ENCODE measurements around the gene SHLD2.

Gene SHLD2

GRCh38 chr10:87054373-87055295 is 40.4 kb upstream of the SHLD2 start:
- Histone ChIP-seq H4K91ac (ENCODE audit: low read depth, low read length) (no peak overlapping the region), H3K79me2 (ENCODE audit: control insufficient read depth, insufficient read depth, low read length, poor library complexity) (no peaks in the 10 kb centered on the region), H2AFZ (ENCODE audit: insufficient read depth, low read length, poor library complexity) (no peak overlapping the region), H3K4me3 (ENCODE audit: low read depth, low read length) (no peak overlapping the region), H3K36me3 (ENCODE audit: control insufficient read depth in 1 of 2, insufficient read depth in 2 of 2, low read length in 2 of 2) (peaks cover 20 to 27% of the 10 kb centered on the region in 2 experiments), H2AK5ac (ENCODE audit: low read length) (no peak overlapping the region), H2BK5ac (ENCODE audit: low read depth, low read length, poor library complexity) (no peak overlapping the region), H4K12ac (ENCODE audit: low read depth, low read length) (no peak overlapping the region), H4K8ac (ENCODE audit: low read depth, low read length) (no peak overlapping the region), H3K9me3 (ENCODE audit: insufficient read depth, low read depth, low read length) (no peaks in the 10 kb centered on the region), H3K9ac (ENCODE audit: low read length) (no peak overlapping the region), H3K18ac (ENCODE audit: low read length) (no peak overlapping the region), H2BK120ac (ENCODE audit: insufficient read depth, low read length, poor library complexity) (no peak overlapping the region), H3K27me3 (ENCODE audit: insufficient read depth, low read length) (no peaks in the 10 kb centered on the region), H3K27ac (ENCODE audit: low read depth, low read length) (no peak overlapping the region), H3K14ac (ENCODE audit: low read length) (no peak overlapping the region), H3K4me1 (ENCODE audit: control insufficient read depth in 1 of 2, insufficient read depth in 2 of 2, low read length in 2 of 2) (no peaks in the 10 kb centered on the region), H3K79me1 (ENCODE audit: low read length) (no peaks in the 10 kb centered on the region), H3K23ac (ENCODE audit: low read length) (no peak overlapping the region), H3K4me2 (ENCODE audit: low read length) (no peak overlapping the region), H2BK12ac (ENCODE audit: low read length) (no peak overlapping the region), H3K4ac (ENCODE audit: low read depth, low read length) (no peak overlapping the region)
- WGBS (ENCODE audit: extremely low coverage, insufficient coverage, insufficient read length) = no CpG with 5 or more reads among the region's 7 CpGs
- peak; percentile 74 to 85 for DNase-seq

- DNase-seq = no peak
- no CpG with 5 or more reads among the region's 1 CpG for WGBS (ENCODE audit: extremely low coverage, insufficient coverage, insufficient read length)
- Histone ChIP-seq H3K4ac (ENCODE audit: low read depth, low read length) (no peak overlapping the region), H3K79me1 (ENCODE audit: low read length) (no peaks in the 10 kb centered on the region), H3K9me3 (ENCODE audit: insufficient read depth, low read depth, low read length) (no peaks in the 10 kb centered on the region), H4K8ac (ENCODE audit: low read depth, low read length) (no peak overlapping the region), H2BK120ac (ENCODE audit: insufficient read depth, low read length, poor library complexity) (no peak overlapping the region), H3K27ac (ENCODE audit: low read depth, low read length) (no peak overlapping the region), H4K91ac (ENCODE audit: low read depth, low read length) (no peak overlapping the region), H3K9ac (ENCODE audit: low read length) (no peak overlapping the region), H3K18ac (ENCODE audit: low read length) (no peak overlapping the region), H4K12ac (ENCODE audit: low read depth, low read length) (no peak overlapping the region), H3K4me3 (ENCODE audit: low read depth, low read length) (no peak overlapping the region), H3K4me2 (ENCODE audit: low read length) (no peak overlapping the region), H3K4me1 (ENCODE audit: control insufficient read depth in 1 of 2, insufficient read depth in 2 of 2, low read length in 2 of 2) (no peaks in the 10 kb centered on the region), H3K23ac (ENCODE audit: low read length) (no peak overlapping the region), H2AFZ (ENCODE audit: insufficient read depth, low read length, poor library complexity) (no peak overlapping the region), H3K27me3 (ENCODE audit: insufficient read depth, low read length) (no peaks in the 10 kb centered on the region), H2BK12ac (ENCODE audit: low read length) (no peak overlapping the region), H2AK5ac (ENCODE audit: low read length) (no peak overlapping the region), H3K36me3 (ENCODE audit: control insufficient read depth in 1 of 2, insufficient read depth in 2 of 2, low read length in 2 of 2) (peaks cover 18 to 20% of the 10 kb centered on the region in 2 experiments), H3K79me2 (ENCODE audit: control insufficient read depth, insufficient read depth, low read length, poor library complexity) (no peaks in the 10 kb centered on the region), H2BK5ac (ENCODE audit: low read depth, low read length, poor library complexity) (no peak overlapping the region), H3K14ac (ENCODE audit: low read length) (no peak overlapping the region)
Observed at GRCh38 chr10:87058171-87058570, 36.8 kb upstream of the SHLD2 start.

- Histone ChIP-seq H3K36me3 (ENCODE audit: control insufficient read depth in 1 of 2, insufficient read depth in 2 of 2, low read length in 2 of 2) (peaks cover 17 to 18% of the 10 kb centered on the region in 2 experiments), H2BK120ac (ENCODE audit: insufficient read depth, low read length, poor library complexity) (no peak overlapping the region), H4K8ac (ENCODE audit: low read depth, low read length) (no peak overlapping the region), H3K4me3 (ENCODE audit: low read depth, low read length) (no peak overlapping the region), H3K79me1 (ENCODE audit: low read length) (no peaks in the 10 kb centered on the region), H2BK12ac (ENCODE audit: low read length) (no peak overlapping the region), H3K23ac (ENCODE audit: low read length) (no peak overlapping the region), H3K4ac (ENCODE audit: low read depth, low read length) (no peak overlapping the region), H2BK5ac (ENCODE audit: low read depth, low read length, poor library complexity) (no peak overlapping the region), H4K91ac (ENCODE audit: low read depth, low read length) (no peak overlapping the region), H3K27me3 (ENCODE audit: insufficient read depth, low read length) (no peaks in the 10 kb centered on the region), H3K9ac (ENCODE audit: low read length) (no peak overlapping the region), H2AK5ac (ENCODE audit: low read length) (no peak overlapping the region), H3K4me2 (ENCODE audit: low read length) (no peak overlapping the region), H4K12ac (ENCODE audit: low read depth, low read length) (no peak overlapping the region), H2AFZ (ENCODE audit: insufficient read depth, low read length, poor library complexity) (no peak overlapping the region), H3K14ac (ENCODE audit: low read length) (no peak overlapping the region), H3K79me2 (ENCODE audit: control insufficient read depth, insufficient read depth, low read length, poor library complexity) (no peaks in the 10 kb centered on the region), H3K4me1 (ENCODE audit: control insufficient read depth in 1 of 2, insufficient read depth in 2 of 2, low read length in 2 of 2) (no peaks in the 10 kb centered on the region), H3K27ac (ENCODE audit: low read depth, low read length) (no peak overlapping the region), H3K9me3 (ENCODE audit: insufficient read depth, low read depth, low read length) (no peaks in the 10 kb centered on the region), H3K18ac (ENCODE audit: low read length) (no peak overlapping the region)
- peak; percentile 42 to 77 for DNase-seq
- no CpG with 5 or more reads among the region's 1 CpG for WGBS (ENCODE audit: extremely low coverage, insufficient coverage, insufficient read length)
Observed at GRCh38 chr10:87059401-87059800, 35.6 kb upstream of the SHLD2 start.

- H3K36me3 ChIP-seq (ENCODE audit: control insufficient read depth in 1 of 2, insufficient read depth in 2 of 2, low read length in 2 of 2) = peaks cover 13 to 16% of the 10 kb centered on the region in 2 experiments
- H2BK120ac ChIP-seq (ENCODE audit: insufficient read depth, low read length, poor library complexity) = no peak overlapping the region
- no peaks in the 10 kb centered on the region for H3K79me1 ChIP-seq (ENCODE audit: low read length)
- no peaks in the 10 kb centered on the region for H3K79me2 ChIP-seq (ENCODE audit: control insufficient read depth, insufficient read depth, low read length, poor library complexity)
- no peaks in the 10 kb centered on the region for H3K9me3 ChIP-seq (ENCODE audit: insufficient read depth, low read depth, low read length)
- H3K4me2 ChIP-seq (ENCODE audit: low read length) = no peak overlapping the region
- no peak overlapping the region for H3K23ac ChIP-seq (ENCODE audit: low read length)
- no peaks in the 10 kb centered on the region for H3K27me3 ChIP-seq (ENCODE audit: insufficient read depth, low read length)
- H3K18ac ChIP-seq (ENCODE audit: low read length) = no peak overlapping the region
- no peak overlapping the region for H2AFZ ChIP-seq (ENCODE audit: insufficient read depth, low read length, poor library complexity)
- no peak overlapping the region for H2BK5ac ChIP-seq (ENCODE audit: low read depth, low read length, poor library complexity)
- H4K12ac ChIP-seq (ENCODE audit: low read depth, low read length) = no peak overlapping the region
- no peak for DNase-seq
- no peak overlapping the region for H4K91ac ChIP-seq (ENCODE audit: low read depth, low read length)
- H4K8ac ChIP-seq (ENCODE audit: low read depth, low read length) = no peak overlapping the region
- no peak overlapping the region for H3K14ac ChIP-seq (ENCODE audit: low read length)
- no peak overlapping the region for H3K4ac ChIP-seq (ENCODE audit: low read depth, low read length)
- no peak overlapping the region for H3K4me3 ChIP-seq (ENCODE audit: low read depth, low read length)
- H2BK12ac ChIP-seq (ENCODE audit: low read length) = no peak overlapping the region
- no CpG with 5 or more reads among the region's 6 CpGs for WGBS (ENCODE audit: extremely low coverage, insufficient coverage, insufficient read length)
- no peak overlapping the region for H3K27ac ChIP-seq (ENCODE audit: low read depth, low read length)
- no peak overlapping the region for H3K9ac ChIP-seq (ENCODE audit: low read length)
- no peak overlapping the region for H2AK5ac ChIP-seq (ENCODE audit: low read length)
- no peaks in the 10 kb centered on the region for H3K4me1 ChIP-seq (ENCODE audit: control insufficient read depth in 1 of 2, insufficient read depth in 2 of 2, low read length in 2 of 2)
Observed at GRCh38 chr10:87060280-87060928, 34.6 kb upstream of the SHLD2 start.
